ENCODE measurements around the gene GP1BA.

Gene GP1BA

GRCh38 chr17:4973256-4974114 lies 41.4 kb downstream of the GP1BA start:
- DNase-seq (ENCODE audit: low read depth) = no peak

GRCh38 chr17:4974115-4974670 lies 42.1 kb downstream of the GP1BA start:
- no peak for DNase-seq (ENCODE audit: low read depth)

DNA sequence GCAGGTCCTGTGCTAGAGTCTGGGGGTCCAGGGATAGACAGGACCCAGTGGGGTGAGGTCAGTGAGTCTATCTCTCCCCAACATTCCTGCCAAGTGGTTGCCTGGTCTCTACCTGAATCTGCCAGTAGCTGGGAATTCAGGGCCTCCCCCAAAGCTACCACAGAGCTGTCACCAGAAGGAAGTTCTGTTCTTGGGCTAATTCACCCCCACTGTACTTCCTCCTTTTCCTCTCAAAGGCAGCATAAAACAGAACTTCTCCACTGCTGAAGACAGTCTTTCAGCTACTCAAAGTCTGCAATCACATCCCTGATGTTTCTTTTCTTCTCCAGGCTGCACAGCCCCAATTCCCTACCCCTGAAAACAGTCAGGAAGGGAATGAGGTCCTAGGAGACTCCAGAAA lies 46.6 kb downstream of the GP1BA start:
- no peak for DNase-seq (ENCODE audit: low read depth)

DNA sequence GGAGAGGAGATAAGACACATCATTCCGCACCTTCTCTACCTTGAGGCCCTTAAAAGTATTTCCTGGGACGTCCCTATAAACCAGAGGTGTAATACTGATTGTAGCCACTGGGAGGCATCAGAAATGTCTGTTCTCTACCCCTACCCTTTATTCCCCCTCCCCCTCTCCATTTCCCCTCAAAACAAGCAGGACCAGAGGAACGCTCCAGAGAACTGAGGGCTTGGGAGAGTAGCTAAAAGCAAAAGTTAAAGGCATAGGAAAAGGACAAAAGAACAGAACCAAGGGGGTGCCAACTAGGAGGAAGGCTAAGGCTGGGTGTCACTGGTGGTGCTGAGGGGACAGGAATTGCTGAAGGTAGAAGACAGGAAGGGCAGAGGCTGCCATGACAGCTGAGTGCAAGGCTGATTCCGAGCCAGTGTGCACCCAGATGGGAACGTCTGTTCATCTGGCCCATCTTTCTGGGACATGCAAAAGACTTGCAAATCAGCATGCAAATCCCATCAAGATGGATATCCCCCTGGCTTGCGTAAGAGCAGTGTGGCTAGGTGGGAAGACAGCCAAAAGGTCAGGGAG lies 48.7 kb downstream of the GP1BA start:
- DNase-seq (ENCODE audit: low read depth) = no peak

GRCh38 chr17:4982305-4982704 lies 50.2 kb downstream of the GP1BA start:
- no peak for DNase-seq (ENCODE audit: low read depth)
